ENCODE results near the gene MTM1. TPM values are rescaled to one million over a fixed set of nuclear protein-coding genes. Genes with fewer than 3 reads are reported as not detected.

Gene MTM1
- polyA plus RNA-seq, 3 donors = 6.5 to 23.4 (median 17.0) TPM

DNA sequence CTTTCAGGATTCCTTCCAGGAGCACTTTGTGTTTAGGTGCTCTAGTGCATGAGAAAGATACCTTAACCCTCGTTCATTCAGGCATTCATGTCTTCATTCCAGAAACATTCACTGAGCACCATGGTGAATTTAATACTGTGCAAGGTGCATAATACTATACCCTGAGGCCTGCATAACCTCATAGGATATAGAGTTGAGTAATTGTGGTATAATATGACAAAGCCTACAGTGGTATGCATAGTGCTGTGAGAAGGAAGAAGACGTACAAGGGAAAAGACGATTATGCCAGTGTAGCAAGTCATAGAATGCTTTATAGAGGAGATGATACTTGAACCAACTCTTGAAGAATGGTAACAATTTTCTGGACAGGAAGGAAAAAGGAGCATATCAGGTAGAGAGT, 34.3 kb downstream of the MTM1 start:
- H3K27me3 Mint-ChIP-seq (ENCODE audit: low read depth in 3 of 3) = peaks cover 0 to 3% (median 3%) of the 10 kb centered on the region in 3 donors
- Histone ChIP-seq H3K4me2 (replicated peaks; ENCODE audit: extremely low read depth, low read length, poor library complexity, severe bottlenecking) (no peak overlapping the region), H3K9ac (ENCODE audit: insufficient read depth, low read length, poor library complexity, severe bottlenecking) (no peak overlapping the region), H3K36me3 (replicated peaks in 1 of 2; ENCODE audit: control insufficient read depth in 1 of 2, insufficient read depth in 2 of 2, low read length in 2 of 2) (peaks cover 13 to 49% of the 10 kb centered on the region in 2 donors), H3K4me1 (ENCODE audit: control insufficient read depth in 1 of 2, insufficient read depth in 2 of 2, low read length in 2 of 2) (peaks cover 28 to 31% of the 10 kb centered on the region in 2 donors), H4K20me1 (ENCODE audit: insufficient read depth, low read length) (no peaks in the 10 kb centered on the region), H3K9me3 (replicated peaks in 1 of 2; ENCODE audit: control insufficient read depth in 1 of 2, insufficient read depth in 1 of 2, low read length in 2 of 2) (no peaks in the 10 kb centered on the region), H3K79me2 (ENCODE audit: insufficient read depth, low read length) (no peaks in the 10 kb centered on the region), H3K27ac (ENCODE audit: low read depth in 1 of 2, low read length in 2 of 2) (no peak overlapping the region), H3K4me3 (replicated peaks in 1 of 3; ENCODE audit: low read depth in 2 of 3, low read length in 3 of 3) (no peak overlapping the region), H2AFZ (ENCODE audit: insufficient read depth, low read depth, low read length, poor library complexity, severe bottlenecking) (no peak overlapping the region), H3K27me3 (ENCODE audit: control insufficient read depth in 2 of 2, insufficient read depth in 2 of 2, low read length in 2 of 2) (no peaks in the 10 kb centered on the region)
- H3K36me3 Mint-ChIP-seq = peaks cover 35 to 53% of the 10 kb centered on the region in 2 donors
- H3K4me1 Mint-ChIP-seq = peaks cover 49% of the 10 kb centered on the region
- TF ChIP-seq, protein P1, sequence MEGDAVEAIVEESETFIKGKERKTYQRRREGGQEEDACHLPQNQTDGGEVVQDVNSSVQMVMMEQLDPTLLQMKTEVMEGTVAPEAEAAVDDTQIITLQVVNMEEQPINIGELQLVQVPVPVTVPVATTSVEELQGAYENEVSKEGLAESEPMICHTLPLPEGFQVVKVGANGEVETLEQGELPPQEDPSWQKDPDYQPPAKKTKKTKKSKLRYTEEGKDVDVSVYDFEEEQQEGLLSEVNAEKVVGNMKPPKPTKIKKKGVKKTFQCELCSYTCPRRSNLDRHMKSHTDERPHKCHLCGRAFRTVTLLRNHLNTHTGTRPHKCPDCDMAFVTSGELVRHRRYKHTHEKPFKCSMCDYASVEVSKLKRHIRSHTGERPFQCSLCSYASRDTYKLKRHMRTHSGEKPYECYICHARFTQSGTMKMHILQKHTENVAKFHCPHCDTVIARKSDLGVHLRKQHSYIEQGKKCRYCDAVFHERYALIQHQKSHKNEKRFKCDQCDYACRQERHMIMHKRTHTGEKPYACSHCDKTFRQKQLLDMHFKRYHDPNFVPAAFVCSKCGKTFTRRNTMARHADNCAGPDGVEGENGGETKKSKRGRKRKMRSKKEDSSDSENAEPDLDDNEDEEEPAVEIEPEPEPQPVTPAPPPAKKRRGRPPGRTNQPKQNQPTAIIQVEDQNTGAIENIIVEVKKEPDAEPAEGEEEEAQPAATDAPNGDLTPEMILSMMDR (IDR thresholded peaks at IDR 0.05) = no peak
- H3K27ac Mint-ChIP-seq = no peak overlapping the region
- H3K9me3 Mint-ChIP-seq = peaks cover 0 to 9% (median 0%) of the 10 kb centered on the region in 7 donors
- 39% methylated on average over 2 of the region's 3 CpGs for WGBS (ENCODE audit: insufficient coverage)
- DNase-seq = no peak
- no peak overlapping the region for H3K4me3 Mint-ChIP-seq
- intact Hi-C loops (cut with micrococcal nuclease) = no loop called here

DNA sequence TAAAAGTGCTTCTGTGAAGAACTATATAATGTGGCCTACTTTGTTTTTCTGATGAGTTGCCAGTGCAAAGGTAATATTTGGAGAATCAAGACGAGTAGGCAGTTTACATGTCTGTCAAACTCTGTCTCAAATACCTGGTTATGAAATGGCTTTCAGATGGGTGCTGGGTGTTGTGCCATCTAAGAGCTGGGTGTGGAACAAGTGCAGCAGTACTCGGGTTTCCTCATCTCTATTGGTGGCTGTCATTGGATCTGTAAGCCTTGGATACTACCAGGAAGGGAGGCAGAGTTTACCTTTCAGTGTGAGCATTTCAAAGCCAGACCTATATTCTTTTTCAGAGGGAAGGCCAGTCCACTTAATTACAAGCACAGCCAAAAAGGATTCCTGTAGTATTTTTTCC, 37.2 kb downstream of the MTM1 start:
- WGBS (ENCODE audit: insufficient coverage) = 45% methylated on average over 1 of the region's 2 CpGs
- peaks cover 2 to 33% of the 10 kb centered on the region in 2 donors for H3K36me3 ChIP-seq (replicated peaks in 1 of 2; ENCODE audit: control insufficient read depth in 1 of 2, insufficient read depth in 2 of 2, low read length in 2 of 2)
- no peak overlapping the region for H3K27ac ChIP-seq (ENCODE audit: low read depth in 1 of 2, low read length in 2 of 2)
- H3K4me3 ChIP-seq (replicated peaks in 1 of 3; ENCODE audit: low read depth in 2 of 3, low read length in 3 of 3) = no peak overlapping the region
- peaks cover 0 to 16% (median 2%) of the 10 kb centered on the region in 7 donors for H3K9me3 Mint-ChIP-seq
- H2AFZ ChIP-seq (ENCODE audit: insufficient read depth, low read depth, low read length, poor library complexity, severe bottlenecking) = no peak overlapping the region
- H3K4me3 Mint-ChIP-seq = no peak overlapping the region
- H3K4me2 ChIP-seq (replicated peaks; ENCODE audit: extremely low read depth, low read length, poor library complexity, severe bottlenecking) = no peak overlapping the region
- no peak overlapping the region for H3K9ac ChIP-seq (ENCODE audit: insufficient read depth, low read length, poor library complexity, severe bottlenecking)
- peaks cover 25 to 45% of the 10 kb centered on the region in 2 donors for H3K36me3 Mint-ChIP-seq
- H4K20me1 ChIP-seq (ENCODE audit: insufficient read depth, low read length) = no peaks in the 10 kb centered on the region
- peak overlapping the region in 2 of 7 donors; percentile 37 to 46 for H3K27ac Mint-ChIP-seq
- no peaks in the 10 kb centered on the region for H3K9me3 ChIP-seq (replicated peaks in 1 of 2; ENCODE audit: control insufficient read depth in 1 of 2, insufficient read depth in 1 of 2, low read length in 2 of 2)
- peaks cover under 1% of the 10 kb centered on the region for H3K79me2 ChIP-seq (ENCODE audit: insufficient read depth, low read length)
- H3K4me1 ChIP-seq (ENCODE audit: control insufficient read depth in 1 of 2, insufficient read depth in 2 of 2, low read length in 2 of 2) = peaks cover 36 to 45% of the 10 kb centered on the region in 2 donors
- DNase-seq = no peak
- H3K4me1 Mint-ChIP-seq = peaks cover 66% of the 10 kb centered on the region
- H3K27me3 ChIP-seq (ENCODE audit: control insufficient read depth in 2 of 2, insufficient read depth in 2 of 2, low read length in 2 of 2) = no peaks in the 10 kb centered on the region
- TF ChIP-seq, protein P1 (IDR thresholded peaks at IDR 0.05) = no peak
- peaks cover 0 to 6% (median 3%) of the 10 kb centered on the region in 3 donors for H3K27me3 Mint-ChIP-seq (ENCODE audit: low read depth in 3 of 3)
- intact Hi-C loops (cut with micrococcal nuclease) = no loop called here

All from CD14-positive monocyte (primary cell).